ENCODE data around the gene ANKRD13B. TPM values are rescaled to one million over a fixed set of nuclear protein-coding genes. Genes with fewer than 3 reads are reported as not detected.

ANKRD13B gene
- total RNA-seq, 2 donors from 2014 or later, result 11.5 to 35.5 TPM

GRCh38 chr17:29569245-29569950, 23.5 kb upstream of the ANKRD13B start:
- H3K9me3 ChIP-seq, result no peaks in the 10 kb centered on the region
- peaks cover 9 to 54% of the 10 kb centered on the region in 2 donors for H3K4me1 ChIP-seq (ENCODE audit: control insufficient read depth in 1 of 2, low read depth in 2 of 2)
- peak overlapping the region; percentile 82 to 93 for H3K27ac ChIP-seq
- no peaks in the 10 kb centered on the region for H3K27me3 ChIP-seq (replicated peaks; ENCODE audit: insufficient read depth)
- no peak for TF ChIP-seq CTCF (IDR thresholded peaks at IDR 0.05)
- peaks cover 6% of the 10 kb centered on the region for H3K36me3 ChIP-seq
- peak overlapping the region; percentile 92 for H3K4me3 ChIP-seq
- ATAC-seq (ENCODE audit: insufficient number of reproducible peaks, low FRiP score, low read depth) (no peak), DNase-seq (ENCODE audit: low spot score) (no peak)

GRCh38 chr17:29570521-29570920, 22.4 kb upstream of the ANKRD13B start:
- Histone ChIP-seq H3K4me3 (no peak overlapping the region), H3K36me3 (peaks cover 17% of the 10 kb centered on the region), H3K27ac (no peak overlapping the region), H3K4me1 (ENCODE audit: control insufficient read depth in 1 of 2, low read depth in 2 of 2) (peaks cover 9 to 53% of the 10 kb centered on the region in 2 donors), H3K9me3 (no peaks in the 10 kb centered on the region), H3K27me3 (replicated peaks; ENCODE audit: insufficient read depth) (no peaks in the 10 kb centered on the region)
- ATAC-seq (ENCODE audit: insufficient number of reproducible peaks, low FRiP score, low read depth), result no peak
- no peak for DNase-seq (ENCODE audit: low spot score)
- TF ChIP-seq CTCF (IDR thresholded peaks at IDR 0.05), result no peak

- TF ChIP-seq CTCF (IDR thresholded peaks at IDR 0.05), result no peak
- ATAC-seq (ENCODE audit: insufficient number of reproducible peaks, low FRiP score, low read depth) (no peak), DNase-seq (ENCODE audit: low spot score) (no peak)
- no peak overlapping the region for H3K27ac ChIP-seq
- no peaks in the 10 kb centered on the region for H3K9me3 ChIP-seq
- peaks cover 26% of the 10 kb centered on the region for H3K36me3 ChIP-seq
- no peak overlapping the region for H3K4me3 ChIP-seq
- H3K27me3 ChIP-seq (replicated peaks; ENCODE audit: insufficient read depth), result no peaks in the 10 kb centered on the region
- H3K4me1 ChIP-seq (ENCODE audit: control insufficient read depth in 1 of 2, low read depth in 2 of 2), result peaks cover 9 to 43% of the 10 kb centered on the region in 2 donors
These were observed 21.4 kb upstream of the ANKRD13B start for GRCh38 chr17:29571486-29571882.

- no peak for TF ChIP-seq CTCF (IDR thresholded peaks at IDR 0.05)
- Histone ChIP-seq H3K9me3 (no peaks in the 10 kb centered on the region), H3K27me3 (replicated peaks; ENCODE audit: insufficient read depth) (no peaks in the 10 kb centered on the region), H3K36me3 (peaks cover 28% of the 10 kb centered on the region), H3K27ac (peak overlapping the region; percentile 15 to 17), H3K4me3 (peak overlapping the region; percentile 70), H3K4me1 (ENCODE audit: control insufficient read depth in 1 of 2, low read depth in 2 of 2) (peaks cover 9 to 44% of the 10 kb centered on the region in 2 donors)
- ATAC-seq (ENCODE audit: insufficient number of reproducible peaks, low FRiP score, low read depth), result no peak
- no peak for DNase-seq (ENCODE audit: low spot score)
These were observed 20.9 kb upstream of the ANKRD13B start for GRCh38 chr17:29571883-29572681.
